GM12891 (cell line): ENCODE measurements around the gene PTPRD.

Experiments
- DNase-seq: peaks from one replicate; pipeline ENCODE4 v3.0.0; 2011; ENCODE audit warnings: low spot score; ENCODE audit not compliant: insufficient read length
- FAIRE-seq: peaks from 2 replicates; lab custom pipeline; 2011; peaks lifted over from hg19 to GRCh38; lab: Jason Lieb, UNC
- PAX5 ChIP-seq: IDR thresholded peaks from 2 replicates; pipeline ENCODE4 v1.6.1; 2011; ENCODE audit warnings: low read length, moderate library complexity, mild to moderate bottlenecking; ENCODE audit not compliant: insufficient read depth, severe bottlenecking
- POLR2A ChIP-seq: IDR thresholded peaks from 2 replicates; pipeline ENCODE4 v1.6.1; 2011; ENCODE audit warnings: low read depth, low read length, control low read depth
- POLR2AphosphoS5 ChIP-seq: IDR thresholded peaks from 2 replicates; pipeline ENCODE4 v1.6.1; 2011; ENCODE audit warnings: low read depth, low read length, control low read depth
- POU2F2 ChIP-seq: IDR thresholded peaks from 2 replicates; pipeline ENCODE4 v1.6.1; 2011; ENCODE audit warnings: low read depth, mild to moderate bottlenecking, control low read depth, low read length, moderate library complexity
- SPI1 ChIP-seq: IDR thresholded peaks from 2 replicates; pipeline ENCODE4 v1.6.1; 2011; ENCODE audit warnings: low read depth, low read length, control low read depth
- TAF1 ChIP-seq: IDR thresholded peaks from 2 replicates; pipeline ENCODE4 v1.6.1; 2011; ENCODE audit warnings: low read depth, low read length, control low read depth

Gene PTPRD

GRCh38 chr9:9558907-9559306, 1053.9 kb downstream of the PTPRD start:
- no peak for DNase-seq
- no peak for FAIRE-seq
- no peak for TF ChIP-seq SPI1
- no peak for TF ChIP-seq POLR2A
- no peak for TF ChIP-seq TAF1
- TF ChIP-seq PAX5: no peak
- TF ChIP-seq POLR2AphosphoS5: no peak
- TF ChIP-seq POU2F2: no peak

- TF ChIP-seq POU2F2 (no peak), POLR2AphosphoS5 (no peak)
- DNase-seq (no peak), FAIRE-seq (no peak)
Measured at GRCh38 chr9:9557804-9558334, 1054.9 kb downstream of the PTPRD start.

GRCh38 chr9:9556865-9557803, 1055.7 kb downstream of the PTPRD start:
- DNase-seq: no peak
- no peak for TF ChIP-seq SPI1
- TF ChIP-seq TAF1: no peak
- TF ChIP-seq POLR2AphosphoS5: no peak
- no peak for TF ChIP-seq POU2F2
- TF ChIP-seq PAX5: no peak
- no peak for TF ChIP-seq POLR2A
- no peak for FAIRE-seq

- DNase-seq: no peak
- no peak for TF ChIP-seq SPI1
- no peak for TF ChIP-seq PAX5
- no peak for TF ChIP-seq POLR2AphosphoS5
- no peak for TF ChIP-seq POU2F2
- no peak for TF ChIP-seq TAF1
- no peak for TF ChIP-seq POLR2A
- no peak for FAIRE-seq
Measured at GRCh38 chr9:9552665-9553064, 1060.1 kb downstream of the PTPRD start.

- FAIRE-seq (no peak), DNase-seq (no peak)
- no peak for TF ChIP-seq PAX5
- TF ChIP-seq TAF1: no peak
- no peak for TF ChIP-seq POLR2AphosphoS5
- TF ChIP-seq POLR2A: no peak
- TF ChIP-seq POU2F2: no peak
- no peak for TF ChIP-seq SPI1
Measured at GRCh38 chr9:9538766-9539165, 1074.0 kb downstream of the PTPRD start.

GRCh38 chr9:9538356-9538755, 1074.4 kb downstream of the PTPRD start:
- DNase-seq (no peak), FAIRE-seq (no peak)
- TF ChIP-seq PAX5 (no peak), TAF1 (no peak), POU2F2 (no peak), POLR2A (no peak), SPI1 (no peak), POLR2AphosphoS5 (no peak)

GRCh38 chr9:9536523-9536922, 1076.3 kb downstream of the PTPRD start:
- no peak for FAIRE-seq
- no peak for TF ChIP-seq PAX5
- no peak for TF ChIP-seq SPI1
- TF ChIP-seq TAF1: no peak
- no peak for TF ChIP-seq POU2F2
- TF ChIP-seq POLR2A: no peak
- TF ChIP-seq POLR2AphosphoS5: no peak

GRCh38 chr9:9523476-9524139, 1089.2 kb downstream of the PTPRD start:
- no peak for FAIRE-seq
- TF ChIP-seq POLR2A (no peak), PAX5 (no peak), TAF1 (no peak), POU2F2 (no peak), SPI1 (no peak), POLR2AphosphoS5 (no peak)

More at GRCh38 chr9:9536523-9536922, 1076.3 kb downstream of the PTPRD start:
- DNase-seq: no peak

GRCh38 chr9:9522406-9522805, 1090.4 kb downstream of the PTPRD start:
- no peak for FAIRE-seq

More at GRCh38 chr9:9523476-9524139, 1089.2 kb downstream of the PTPRD start:
- DNase-seq: no peak

More at GRCh38 chr9:9522406-9522805, 1090.4 kb downstream of the PTPRD start:
- no peak for TF ChIP-seq PAX5
- DNase-seq: no peak
